Mesothelial cell of epicardium (in vitro differentiated cells): ENCODE results near the gene DSC2. TPM values are rescaled to one million over a fixed set of nuclear protein-coding genes. Genes with fewer than 3 reads are reported as not detected.
"Not testable (repeated sequence)": the region's sequence is repeated elsewhere in the genome, so short reads cannot be mapped to it uniquely, and the experiment has no call there.

Source experiments
- DNase-seq, 2 experiments: peaks; one replicate each; pipeline ENCODE4 v3.0.0; 2021; ENCODE audit warnings: low spot score in 2 of 2; ENCODE audit not compliant: unreplicated experiment in 2 of 2
- H3K27ac Mint-ChIP-seq: 2 replicates; pipeline ENCODE4 v1.8.0; 2021; ENCODE audit warnings: mixed read lengths
- H3K27me3 Mint-ChIP-seq: 2 replicates; pipeline ENCODE4 v1.8.0; 2021; ENCODE audit warnings: low read depth, mixed read lengths
- H3K36me3 Mint-ChIP-seq: 2 replicates; pipeline ENCODE4 v1.8.0; 2021; ENCODE audit warnings: mixed read lengths
- H3K4me1 Mint-ChIP-seq: 2 replicates; pipeline ENCODE4 v1.8.0; 2021; ENCODE audit warnings: mixed read lengths
- H3K4me3 Mint-ChIP-seq: 2 replicates; pipeline ENCODE4 v1.8.0; 2021; ENCODE audit warnings: mild to moderate bottlenecking, moderate library complexity, mixed read lengths
- H3K9me3 Mint-ChIP-seq: 2 replicates; pipeline ENCODE4 v1.8.0; 2021; ENCODE audit warnings: mixed read lengths
- CTCF ChIP-seq: fragments of 200-600 bp; sonication (generic); IDR thresholded peaks from one replicate; pipeline ENCODE4 v1.5.0; 2021; ENCODE audit warnings: antibody characterized with exemption; ENCODE audit not compliant: unreplicated experiment
- total RNA-seq: library from RNA; stranded (reverse); gene quantifications from 3 replicates; pipeline ENCODE4 v1.2.1, GENCODE V29; 2021

Gene DSC2
- total RNA-seq, 1 donor from 2014 or later, result 61.3 TPM

DNA sequence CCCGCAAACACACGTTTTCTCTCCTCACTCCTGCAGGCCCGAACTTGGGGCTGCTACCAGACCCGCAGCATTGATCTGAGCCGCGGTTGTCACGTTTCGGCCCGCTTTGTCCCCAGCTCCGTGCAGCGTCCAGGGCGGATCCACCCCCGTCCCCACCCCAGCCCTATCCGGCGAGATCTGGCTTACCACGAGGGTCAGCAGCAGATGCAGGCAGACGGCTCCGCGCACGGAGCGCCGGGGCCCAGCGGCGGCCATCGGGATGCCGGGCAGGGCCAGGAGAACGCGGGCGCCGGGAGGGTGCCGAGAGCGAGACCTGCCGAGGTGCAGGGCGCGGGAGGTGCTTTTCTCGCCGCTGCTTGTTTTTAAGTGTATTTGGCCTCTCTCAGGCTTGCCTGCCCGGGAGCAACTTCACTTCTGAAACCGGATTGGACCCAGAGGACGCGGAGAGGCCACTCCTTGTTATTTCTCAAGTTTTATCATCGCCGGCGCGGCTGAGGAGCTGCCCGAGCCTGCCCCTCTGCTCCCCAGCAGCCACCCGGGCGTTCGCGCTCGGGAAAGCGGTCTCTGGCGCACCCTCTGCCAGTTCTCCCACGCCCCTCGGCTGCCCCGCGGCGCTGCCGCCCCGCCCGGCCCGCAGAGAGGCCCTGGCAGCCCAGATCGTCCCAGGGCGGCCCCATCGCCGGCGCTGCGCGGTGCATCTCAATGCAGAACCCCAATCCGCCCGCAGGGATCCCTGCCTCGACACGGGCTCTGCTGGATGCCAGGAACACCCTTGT, 59.6 kb downstream of the DSC2 start, which contains the start of gene DSC3:
DSC3 (minus strand) TSS at position 337 of the 776 bp plus-strand sequence; CDS start at position 255, 82 bp downstream.
- Mint-ChIP-seq H3K4me3 (peak within 1 kb of the TSS; percentile 95), H3K4me1 (peaks cover 66% of the 10 kb centered on the region), H3K27ac (peak within 1 kb of the TSS; percentile 98), H3K36me3 (no peaks in the 10 kb centered on the region), H3K9me3 (no peaks in the 10 kb centered on the region), H3K27me3 (peaks cover 29% of the 10 kb centered on the region)
- peak; percentile 34 to 69 for DNase-seq
- no peak for TF ChIP-seq CTCF

DNA sequence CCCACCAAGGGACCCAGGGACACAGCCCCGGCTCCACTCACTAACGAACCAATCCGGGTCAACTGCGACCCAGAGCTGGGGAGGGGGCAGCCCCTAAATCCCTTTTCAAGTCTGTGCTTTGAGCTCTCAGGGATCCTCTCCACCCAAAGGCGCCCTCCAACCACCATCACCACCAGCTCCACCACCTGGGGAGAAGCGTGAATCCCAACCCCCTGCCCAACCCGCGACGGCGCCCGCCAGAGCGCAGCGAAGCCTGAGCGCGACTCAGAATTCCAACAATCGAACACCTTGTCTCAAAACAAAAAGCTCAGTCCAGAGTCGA, 60.2 kb downstream of the DSC2 start:
- peak in 1 of 2 experiments; percentile 18 for DNase-seq
- Mint-ChIP-seq H3K27ac (peak overlapping the region; percentile 98), H3K4me3 (peak overlapping the region; percentile 95), H3K9me3 (no peaks in the 10 kb centered on the region), H3K36me3 (no peaks in the 10 kb centered on the region), H3K4me1 (peaks cover 66% of the 10 kb centered on the region), H3K27me3 (peaks cover 29% of the 10 kb centered on the region)
- TF ChIP-seq CTCF, result no peak

DNA sequence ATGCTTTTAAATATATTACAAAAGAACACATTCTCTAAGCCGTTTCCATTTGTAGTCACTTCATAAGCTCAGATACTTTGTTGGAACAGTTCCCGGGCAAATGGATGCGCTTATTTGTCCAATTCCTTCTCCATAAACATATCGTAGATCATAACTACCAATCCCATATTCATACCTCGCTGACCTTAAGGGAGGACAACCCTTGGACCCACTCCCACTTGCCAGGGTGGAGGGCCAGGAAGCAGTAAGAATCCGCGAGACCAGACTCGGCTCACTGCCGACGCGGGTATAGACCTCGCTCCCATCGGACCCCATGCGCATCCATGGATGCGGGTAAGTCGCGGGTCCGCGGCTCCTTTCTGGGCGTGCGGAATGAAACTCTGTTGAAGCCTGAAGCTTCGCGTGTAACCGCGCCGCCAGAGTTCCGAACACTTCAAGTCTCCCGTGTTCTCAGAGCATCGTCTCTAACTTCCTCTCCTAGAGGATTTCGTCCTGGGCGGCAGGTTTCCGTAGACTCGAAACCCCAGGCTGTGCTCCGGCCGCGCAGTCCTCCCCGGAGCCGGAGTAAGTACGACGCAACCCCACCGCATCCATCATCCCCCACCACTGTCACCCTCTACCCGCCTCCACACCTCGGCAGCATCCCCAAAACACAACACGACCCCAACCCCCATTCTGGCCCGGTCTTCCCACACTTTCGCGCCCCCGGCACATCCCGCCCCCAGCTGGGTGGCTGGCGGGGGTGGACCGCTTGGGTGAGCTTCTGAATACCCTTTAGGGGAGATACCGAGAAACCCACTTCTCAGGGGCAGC, 60.7 kb downstream of the DSC2 start:
- Mint-ChIP-seq H3K36me3 (no peaks in the 10 kb centered on the region), H3K4me1 (peaks cover 66% of the 10 kb centered on the region), H3K27me3 (peaks cover 29% of the 10 kb centered on the region), H3K27ac (peak overlapping the region; percentile 98), H3K9me3 (no peaks in the 10 kb centered on the region), H3K4me3 (peak overlapping the region; percentile 95)
- no peak for TF ChIP-seq CTCF
- peak; percentile 26 to 59 for DNase-seq

DNA sequence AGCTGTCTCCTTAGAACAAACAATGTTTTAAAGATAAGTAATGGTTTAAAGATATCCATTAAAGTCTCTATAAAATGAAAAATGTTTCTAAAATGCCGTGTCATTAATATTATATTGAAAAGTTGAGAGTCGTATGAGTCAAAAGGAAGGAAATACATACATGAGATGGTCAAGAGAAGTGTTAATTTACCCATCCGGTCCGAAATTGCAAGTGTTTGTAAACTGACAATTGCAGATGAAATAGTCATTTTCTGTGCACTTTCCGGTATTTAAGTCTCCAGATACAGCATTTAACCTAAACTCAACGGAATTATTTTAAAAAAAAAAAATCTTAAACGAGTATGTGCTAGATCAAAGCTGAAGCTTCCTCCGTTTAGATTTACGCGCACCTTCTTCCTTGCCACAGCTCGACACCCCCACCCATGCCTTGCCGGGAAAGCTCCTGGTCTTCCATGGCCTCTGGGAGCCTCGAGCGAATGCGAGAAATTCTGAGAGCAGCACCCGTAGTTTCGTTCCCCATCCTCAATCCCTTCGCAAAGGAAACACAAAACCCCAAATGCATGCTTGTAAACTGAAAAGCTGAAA, 61.4 kb downstream of the DSC2 start:
- peak overlapping the region; percentile 98 for H3K27ac Mint-ChIP-seq
- no peak for TF ChIP-seq CTCF
- no peaks in the 10 kb centered on the region for H3K36me3 Mint-ChIP-seq
- H3K9me3 Mint-ChIP-seq, result no peaks in the 10 kb centered on the region
- peak overlapping the region; percentile 95 for H3K4me3 Mint-ChIP-seq
- H3K4me1 Mint-ChIP-seq, result peaks cover 66% of the 10 kb centered on the region
- H3K27me3 Mint-ChIP-seq, result peaks cover 29% of the 10 kb centered on the region
- DNase-seq, result peak in 1 of 2 experiments; percentile 52

DNA sequence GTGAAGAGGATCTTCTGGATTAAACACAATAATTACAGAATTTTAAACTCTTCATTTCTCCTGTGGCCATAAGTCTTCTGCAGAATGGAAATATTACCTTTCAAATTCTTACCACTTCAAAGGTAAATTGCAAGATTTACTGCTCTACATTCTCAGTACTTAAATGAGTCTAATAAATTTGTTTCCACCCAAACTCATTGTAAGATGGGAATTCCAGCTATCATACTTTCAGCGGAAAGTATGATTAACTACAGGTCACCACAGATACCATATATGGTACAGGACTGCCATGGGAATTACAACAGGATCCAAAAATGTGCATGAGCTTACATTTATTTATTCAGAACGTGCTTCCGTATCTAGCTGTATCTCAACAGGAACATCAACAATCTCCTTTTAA, 62.8 kb downstream of the DSC2 start:
- Mint-ChIP-seq H3K36me3 (no peaks in the 10 kb centered on the region), H3K4me1 (peaks cover 57% of the 10 kb centered on the region), H3K9me3 (no peaks in the 10 kb centered on the region), H3K27ac (peak overlapping the region; percentile 98), H3K27me3 (peaks cover 29% of the 10 kb centered on the region), H3K4me3 (peak overlapping the region; percentile 95)
- no peak for TF ChIP-seq CTCF
- no peak for DNase-seq

- peaks cover 45% of the 10 kb centered on the region for H3K4me1 Mint-ChIP-seq
- H3K27ac Mint-ChIP-seq, result peak overlapping the region; percentile 84
- not testable (repeated sequence) for H3K4me3 Mint-ChIP-seq, H3K9me3 Mint-ChIP-seq, H3K36me3 Mint-ChIP-seq, DNase-seq
- H3K27me3 Mint-ChIP-seq, result peaks cover 15% of the 10 kb centered on the region
Observed at GRCh38 chr18:31037686-31038085, 64.5 kb downstream of the DSC2 start.
